ENCODE measurements around the gene CFAP97D1. TPM values are rescaled to one million over a fixed set of nuclear protein-coding genes. Genes with fewer than 3 reads are reported as not detected.

Gene CFAP97D1
- total RNA-seq, 1 donor from 2014 or later, result 0.16 TPM

- Histone ChIP-seq H2AFZ (ENCODE audit: low read depth, low read length) (peak overlapping the region; percentile 79), H3K4me2 (ENCODE audit: low read length) (peak overlapping the region; percentile 94), H3K9me3 (ENCODE audit: insufficient read depth, low read depth, low read length) (no peaks in the 10 kb centered on the region), H3K36me3 (ENCODE audit: insufficient read depth, low read length) (peaks cover 3% of the 10 kb centered on the region), H3K27ac (ENCODE audit: low read depth, low read length) (peak overlapping the region; percentile 98), H3K4me1 (ENCODE audit: insufficient read depth, low read length) (peaks cover 19% of the 10 kb centered on the region), H3K27me3 (ENCODE audit: insufficient read depth, low read length) (no peaks in the 10 kb centered on the region), H3K79me2 (ENCODE audit: insufficient read depth, low read length) (peaks cover 34% of the 10 kb centered on the region), H3K4me3 (ENCODE audit: insufficient read depth, low read depth, low read length) (peak overlapping the region; percentile 76), H3K9ac (ENCODE audit: low read length) (peak overlapping the region; percentile 99), H4K20me1 (ENCODE audit: insufficient read depth, low read length) (peaks cover 20% of the 10 kb centered on the region)
- FAIRE-seq (no peak), DNase-seq (ENCODE audit: low read depth) (peak; percentile 25)
- H3K4me1 Mint-ChIP-seq (ENCODE audit: low read depth, unreplicated experiment), result peaks cover 15% of the 10 kb centered on the region
- TF ChIP-seq CTCF (IDR thresholded peaks at IDR 0.05; ENCODE audit: insufficient read depth, low read depth, low read length) (no peak), EZH2 (IDR thresholded peaks at IDR 0.05; ENCODE audit: insufficient read depth, low read length) (no peak)
- peaks cover 10% of the 10 kb centered on the region for H3K36me3 Mint-ChIP-seq (ENCODE audit: low read depth, unreplicated experiment)
- H3K4me3 Mint-ChIP-seq (ENCODE audit: unreplicated experiment), result peak overlapping the region; percentile 82
- peaks cover 2% of the 10 kb centered on the region for H3K27me3 Mint-ChIP-seq (ENCODE audit: low read depth, unreplicated experiment)
- peak overlapping the region; percentile 77 for H3K27ac Mint-ChIP-seq (ENCODE audit: unreplicated experiment)
- no peaks in the 10 kb centered on the region for H3K9me3 Mint-ChIP-seq (ENCODE audit: unreplicated experiment)
Measured at GRCh38 chr17:43779145-43780125, 800 bp upstream of the CFAP97D1 start.

- no peak for DNase-seq (ENCODE audit: low read depth)
- Mint-ChIP-seq H3K9me3 (ENCODE audit: unreplicated experiment) (no peaks in the 10 kb centered on the region), H3K27ac (ENCODE audit: unreplicated experiment) (peak overlapping the region; percentile 41), H3K4me3 (ENCODE audit: unreplicated experiment) (no peak overlapping the region), H3K4me1 (ENCODE audit: low read depth, unreplicated experiment) (peaks cover 21% of the 10 kb centered on the region), H3K27me3 (ENCODE audit: low read depth, unreplicated experiment) (peaks cover 2% of the 10 kb centered on the region), H3K36me3 (ENCODE audit: low read depth, unreplicated experiment) (peaks cover 2% of the 10 kb centered on the region)
- FAIRE-seq, result no peak
- TF ChIP-seq EZH2 (IDR thresholded peaks at IDR 0.05; ENCODE audit: insufficient read depth, low read length), result no peak
- no peak for TF ChIP-seq CTCF (IDR thresholded peaks at IDR 0.05; ENCODE audit: insufficient read depth, low read depth, low read length)
- no peak overlapping the region for H2AFZ ChIP-seq (ENCODE audit: low read depth, low read length)
- H3K4me1 ChIP-seq (ENCODE audit: insufficient read depth, low read length), result peaks cover 26% of the 10 kb centered on the region
- H3K9ac ChIP-seq (ENCODE audit: low read length), result no peak overlapping the region
- H3K9me3 ChIP-seq (ENCODE audit: insufficient read depth, low read depth, low read length), result no peaks in the 10 kb centered on the region
- H3K79me2 ChIP-seq (ENCODE audit: insufficient read depth, low read length), result peaks cover 3% of the 10 kb centered on the region
- H4K20me1 ChIP-seq (ENCODE audit: insufficient read depth, low read length), result no peaks in the 10 kb centered on the region
- H3K36me3 ChIP-seq (ENCODE audit: insufficient read depth, low read length), result no peaks in the 10 kb centered on the region
- peak overlapping the region; percentile 69 for H3K4me2 ChIP-seq (ENCODE audit: low read length)
- no peak overlapping the region for H3K27ac ChIP-seq (ENCODE audit: low read depth, low read length)
- H3K4me3 ChIP-seq (ENCODE audit: insufficient read depth, low read depth, low read length), result no peak overlapping the region
- H3K27me3 ChIP-seq (ENCODE audit: insufficient read depth, low read length), result no peaks in the 10 kb centered on the region
Measured at GRCh38 chr17:43782913-43783680, 2.9 kb downstream of the CFAP97D1 start.

All from astrocyte (in vitro differentiated cells and primary cell).